ENCODE results near the gene TMCO2. TPM values are rescaled to one million over a fixed set of nuclear protein-coding genes. Genes with fewer than 3 reads are reported as not detected.

Gene TMCO2
- total and polyA plus RNA-seq, 10 of the 15 experiments (the other 5 are each of a cell fraction or from before 2014, with no cell fraction given) = not detected

- TF ChIP-seq ZBTB11 (CRISPR knock-in tag; IDR thresholded peaks at IDR 0.05) (peak; percentile 92), TBL1XR1 (IDR thresholded peaks at IDR 0.05; ENCODE audit: low read depth, low read length) (peak; percentile 62), BACH1 (IDR thresholded peaks at IDR 0.05; ENCODE audit: borderline replicate concordance) (no peak), CREM (IDR thresholded peaks at IDR 0.05; ENCODE audit: low read depth) (peak; percentile 89), CBX3 (IDR thresholded peaks at IDR 0.05; ENCODE audit: borderline replicate concordance, low read depth) (no peak), KLF5 (IDR thresholded peaks at IDR 0.05; ENCODE audit: partially characterized antibody) (peak; percentile 50), RAD51 (IDR thresholded peaks at IDR 0.05) (no peak), YBX1 (IDR thresholded peaks at IDR 0.05) (no peak), TARDBP (IDR thresholded peaks at IDR 0.05; ENCODE audit: borderline replicate concordance) (peak; percentile 75; the same call in 1 of the 2 replicates), ZNF687 (IDR thresholded peaks at IDR 0.05) (no peak), GABPA (IDR thresholded peaks at IDR 0.05; ENCODE audit: low read depth) (peak; percentile 98), RB1 (IDR thresholded peaks at IDR 0.05; ENCODE audit: borderline replicate concordance) (peak; percentile 83; the same call in 1 of the 2 replicates), STAT3 (IDR thresholded peaks at IDR 0.05; ENCODE audit: low read depth, low read length) (no peak), CHD2 (IDR thresholded peaks at IDR 0.05; ENCODE audit: borderline replicate concordance, low read depth, low read length) (peak; percentile 89), ZBTB40 (IDR thresholded peaks at IDR 0.05; ENCODE audit: borderline replicate concordance) (peak; percentile 99), ZBED1 (IDR thresholded peaks at IDR 0.05; ENCODE audit: borderline replicate concordance) (no peak; the same call in 1 of the 2 replicates), SMAD1 (IDR thresholded peaks at IDR 0.05; ENCODE audit: low read depth, partially characterized antibody) (no peak), IRF4 (IDR thresholded peaks at IDR 0.05; ENCODE audit: low read depth, low read length) (peak; percentile 76), RFX5 (IDR thresholded peaks at IDR 0.05; ENCODE audit: low read depth, low read length) (no peak)
Measured at GRCh38 chr1:40257688-40258444, 10.1 kb downstream of the TMCO2 start, which contains the start of gene ZMPSTE24 (continued).
